GM19463 (cell line): Measurements from ENCODE around the gene PPM1E.
"Not testable (repeated sequence)": the region's sequence is repeated elsewhere in the genome, so short reads cannot be mapped to it uniquely, and the experiment has no call there.

Experiments
- ATAC-seq: cut with Tn5 transposase; IDR thresholded peaks from one replicate; pipeline ENCODE4 v1.9.1; 2021; ENCODE audit warnings: mild to moderate bottlenecking, moderate library complexity; ENCODE audit not compliant: unreplicated experiment

The PPM1E gene

GRCh38 chr17:58944166-58944565 is 188.5 kb downstream of the PPM1E start:
- no peak for ATAC-seq

GRCh38 chr17:58947411-58947810 is 191.8 kb downstream of the PPM1E start:
- no peak for ATAC-seq

GRCh38 chr17:58947824-58948223 is 192.2 kb downstream of the PPM1E start:
- ATAC-seq, result no peak

- not testable (repeated sequence) for ATAC-seq
These were observed 198.7 kb downstream of the PPM1E start for GRCh38 chr17:58954358-58954757.

GRCh38 chr17:58956997-58957724 is 201.5 kb downstream of the PPM1E start:
- no peak for ATAC-seq

GRCh38 chr17:58957725-58958073 is 202.0 kb downstream of the PPM1E start:
- not testable (repeated sequence) for ATAC-seq

- no peak for ATAC-seq
These were observed 204.4 kb downstream of the PPM1E start for GRCh38 chr17:58960068-58960467.

- no peak for ATAC-seq
These were observed 209.6 kb downstream of the PPM1E start for GRCh38 chr17:58965221-58965620.

- no peak for ATAC-seq
These were observed 210.6 kb downstream of the PPM1E start for GRCh38 chr17:58966208-58966607.

- no peak for ATAC-seq
These were observed 212.9 kb downstream of the PPM1E start for GRCh38 chr17:58968426-58969061.

- no peak for ATAC-seq
These were observed 213.5 kb downstream of the PPM1E start for GRCh38 chr17:58969156-58969555.

- no peak for ATAC-seq
These were observed 214.0 kb downstream of the PPM1E start for GRCh38 chr17:58969612-58970011.

- no peak for ATAC-seq
These were observed 215.2 kb downstream of the PPM1E start for GRCh38 chr17:58970609-58971450.

GRCh38 chr17:58974354-58974753 is 218.7 kb downstream of the PPM1E start:
- ATAC-seq, result no peak

- no peak for ATAC-seq
These were observed 220.9 kb downstream of the PPM1E start for GRCh38 chr17:58976541-58976940.

GRCh38 chr17:58980706-58981481 is 225.2 kb downstream of the PPM1E start:
- ATAC-seq, result no peak

- no peak for ATAC-seq
These were observed 227.0 kb downstream of the PPM1E start for GRCh38 chr17:58982626-58983025.

GRCh38 chr17:58985367-58985766 is 229.7 kb downstream of the PPM1E start:
- ATAC-seq, result no peak

GRCh38 chr17:58985971-58986370 is 230.3 kb downstream of the PPM1E start:
- ATAC-seq, result no peak

GRCh38 chr17:58989629-58990028 is 234.0 kb downstream of the PPM1E start:
- ATAC-seq, result no peak

GRCh38 chr17:58991718-58992331 is 236.2 kb downstream of the PPM1E start:
- ATAC-seq, result peak; percentile 69
